ENCODE results near the gene ATXN10. TPM values are rescaled to one million over a fixed set of nuclear protein-coding genes. Genes with fewer than 3 reads are reported as not detected.

The ATXN10 gene
- total and polyA plus RNA-seq, 2 experiments from 2014 or later: 99.0 to 163 TPM

DNA sequence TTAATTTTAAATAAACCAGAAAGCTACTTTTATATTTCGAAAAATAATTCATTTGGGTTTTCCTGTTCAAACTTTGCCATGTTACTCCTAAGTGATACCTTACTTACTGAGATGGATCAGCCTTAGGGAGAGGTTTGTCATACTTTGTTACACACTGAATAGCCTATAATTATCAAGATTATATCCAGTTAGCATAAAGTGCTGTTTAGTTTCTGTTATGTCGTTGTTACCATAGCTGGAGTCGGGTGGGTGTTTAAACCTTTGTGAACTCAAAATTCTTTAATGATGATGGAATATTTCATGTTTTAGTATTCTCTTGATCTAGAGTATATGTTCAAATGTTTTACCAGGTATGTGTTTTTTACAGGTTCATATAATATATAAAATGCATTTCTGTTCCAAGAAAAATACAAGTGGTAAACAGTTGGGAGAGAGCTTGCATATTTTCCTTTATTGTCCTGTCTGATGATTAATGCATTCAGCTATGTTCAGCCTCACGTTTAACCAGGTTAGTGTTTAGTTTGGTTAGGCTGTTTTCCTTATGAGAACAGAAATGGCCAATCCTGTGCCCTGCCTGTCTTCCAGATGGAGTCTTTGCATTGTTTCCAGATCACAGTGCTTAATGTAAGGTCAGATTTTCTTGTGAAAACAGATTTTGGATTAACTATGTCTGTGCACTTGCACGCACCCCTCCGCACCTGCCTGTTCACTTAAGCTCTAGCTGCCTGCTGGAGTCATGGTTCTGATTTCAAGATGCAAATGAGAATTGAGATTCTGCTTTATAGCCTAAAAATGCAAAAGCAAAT lies 105.6 kb downstream of the ATXN10 start:
- peaks cover 8% of the 10 kb centered on the region for H4K20me1 ChIP-seq (replicated peaks; ENCODE audit: insufficient read depth)
- no peaks in the 10 kb centered on the region for H3K27me3 ChIP-seq (ENCODE audit: insufficient read depth)
- H3F3A ChIP-seq (replicated peaks; ENCODE audit: low read depth): no peaks in the 10 kb centered on the region
- no peaks in the 10 kb centered on the region for H3K36me3 ChIP-seq (ENCODE audit: insufficient read depth)
- no peaks in the 10 kb centered on the region for H3K27me3 Mint-ChIP-seq (ENCODE audit: insufficient read depth, low read depth, poor library complexity)
- no peak overlapping the region for H3K4me2 ChIP-seq
- no peak overlapping the region for H2AFZ ChIP-seq
- no peak overlapping the region for H3K4me3 Mint-ChIP-seq
- H3K4me1 ChIP-seq (ENCODE audit: insufficient read depth): peaks cover 5% of the 10 kb centered on the region; the same call in 1 of the 2 replicates
- TF ChIP-seq STAT1 (IDR thresholded peaks at IDR 0.05; ENCODE audit: unreplicated experiment) (no peak), NANOG (IDR thresholded peaks at IDR 0.05; ENCODE audit: borderline replicate concordance) (no peak), CREB1 (CRISPR knock-in tag; IDR thresholded peaks at IDR 0.05; ENCODE audit: low read depth) (no peak), ZNF114 (CRISPR knock-in tag; IDR thresholded peaks at IDR 0.05) (no peak), EZH2 (IDR thresholded peaks at IDR 0.05; ENCODE audit: low read depth, unreplicated experiment) (no peak), EZH2phosphoT487 (IDR thresholded peaks at IDR 0.05; ENCODE audit: unreplicated experiment) (no peak), POLR2AphosphoS5 (IDR thresholded peaks at IDR 0.05; ENCODE audit: low read depth) (no peak), JUNB (IDR thresholded peaks at IDR 0.05; ENCODE audit: unreplicated experiment) (no peak), ZNF331 (CRISPR knock-in tag; IDR thresholded peaks at IDR 0.05; ENCODE audit: low read depth) (no peak)
- TF ChIP-seq, protein P1, sequence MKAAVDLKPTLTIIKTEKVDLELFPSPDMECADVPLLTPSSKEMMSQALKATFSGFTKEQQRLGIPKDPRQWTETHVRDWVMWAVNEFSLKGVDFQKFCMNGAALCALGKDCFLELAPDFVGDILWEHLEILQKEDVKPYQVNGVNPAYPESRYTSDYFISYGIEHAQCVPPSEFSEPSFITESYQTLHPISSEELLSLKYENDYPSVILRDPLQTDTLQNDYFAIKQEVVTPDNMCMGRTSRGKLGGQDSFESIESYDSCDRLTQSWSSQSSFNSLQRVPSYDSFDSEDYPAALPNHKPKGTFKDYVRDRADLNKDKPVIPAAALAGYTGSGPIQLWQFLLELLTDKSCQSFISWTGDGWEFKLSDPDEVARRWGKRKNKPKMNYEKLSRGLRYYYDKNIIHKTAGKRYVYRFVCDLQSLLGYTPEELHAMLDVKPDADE (IDR thresholded peaks at IDR 0.05): no peak
- TF ChIP-seq, protein P2, sequence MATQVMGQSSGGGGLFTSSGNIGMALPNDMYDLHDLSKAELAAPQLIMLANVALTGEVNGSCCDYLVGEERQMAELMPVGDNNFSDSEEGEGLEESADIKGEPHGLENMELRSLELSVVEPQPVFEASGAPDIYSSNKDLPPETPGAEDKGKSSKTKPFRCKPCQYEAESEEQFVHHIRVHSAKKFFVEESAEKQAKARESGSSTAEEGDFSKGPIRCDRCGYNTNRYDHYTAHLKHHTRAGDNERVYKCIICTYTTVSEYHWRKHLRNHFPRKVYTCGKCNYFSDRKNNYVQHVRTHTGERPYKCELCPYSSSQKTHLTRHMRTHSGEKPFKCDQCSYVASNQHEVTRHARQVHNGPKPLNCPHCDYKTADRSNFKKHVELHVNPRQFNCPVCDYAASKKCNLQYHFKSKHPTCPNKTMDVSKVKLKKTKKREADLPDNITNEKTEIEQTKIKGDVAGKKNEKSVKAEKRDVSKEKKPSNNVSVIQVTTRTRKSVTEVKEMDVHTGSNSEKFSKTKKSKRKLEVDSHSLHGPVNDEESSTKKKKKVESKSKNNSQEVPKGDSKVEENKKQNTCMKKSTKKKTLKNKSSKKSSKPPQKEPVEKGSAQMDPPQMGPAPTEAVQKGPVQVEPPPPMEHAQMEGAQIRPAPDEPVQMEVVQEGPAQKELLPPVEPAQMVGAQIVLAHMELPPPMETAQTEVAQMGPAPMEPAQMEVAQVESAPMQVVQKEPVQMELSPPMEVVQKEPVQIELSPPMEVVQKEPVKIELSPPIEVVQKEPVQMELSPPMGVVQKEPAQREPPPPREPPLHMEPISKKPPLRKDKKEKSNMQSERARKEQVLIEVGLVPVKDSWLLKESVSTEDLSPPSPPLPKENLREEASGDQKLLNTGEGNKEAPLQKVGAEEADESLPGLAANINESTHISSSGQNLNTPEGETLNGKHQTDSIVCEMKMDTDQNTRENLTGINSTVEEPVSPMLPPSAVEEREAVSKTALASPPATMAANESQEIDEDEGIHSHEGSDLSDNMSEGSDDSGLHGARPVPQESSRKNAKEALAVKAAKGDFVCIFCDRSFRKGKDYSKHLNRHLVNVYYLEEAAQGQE (IDR thresholded peaks at IDR 0.05; ENCODE audit: unreplicated experiment): no peak
- TF ChIP-seq, protein P3, sequence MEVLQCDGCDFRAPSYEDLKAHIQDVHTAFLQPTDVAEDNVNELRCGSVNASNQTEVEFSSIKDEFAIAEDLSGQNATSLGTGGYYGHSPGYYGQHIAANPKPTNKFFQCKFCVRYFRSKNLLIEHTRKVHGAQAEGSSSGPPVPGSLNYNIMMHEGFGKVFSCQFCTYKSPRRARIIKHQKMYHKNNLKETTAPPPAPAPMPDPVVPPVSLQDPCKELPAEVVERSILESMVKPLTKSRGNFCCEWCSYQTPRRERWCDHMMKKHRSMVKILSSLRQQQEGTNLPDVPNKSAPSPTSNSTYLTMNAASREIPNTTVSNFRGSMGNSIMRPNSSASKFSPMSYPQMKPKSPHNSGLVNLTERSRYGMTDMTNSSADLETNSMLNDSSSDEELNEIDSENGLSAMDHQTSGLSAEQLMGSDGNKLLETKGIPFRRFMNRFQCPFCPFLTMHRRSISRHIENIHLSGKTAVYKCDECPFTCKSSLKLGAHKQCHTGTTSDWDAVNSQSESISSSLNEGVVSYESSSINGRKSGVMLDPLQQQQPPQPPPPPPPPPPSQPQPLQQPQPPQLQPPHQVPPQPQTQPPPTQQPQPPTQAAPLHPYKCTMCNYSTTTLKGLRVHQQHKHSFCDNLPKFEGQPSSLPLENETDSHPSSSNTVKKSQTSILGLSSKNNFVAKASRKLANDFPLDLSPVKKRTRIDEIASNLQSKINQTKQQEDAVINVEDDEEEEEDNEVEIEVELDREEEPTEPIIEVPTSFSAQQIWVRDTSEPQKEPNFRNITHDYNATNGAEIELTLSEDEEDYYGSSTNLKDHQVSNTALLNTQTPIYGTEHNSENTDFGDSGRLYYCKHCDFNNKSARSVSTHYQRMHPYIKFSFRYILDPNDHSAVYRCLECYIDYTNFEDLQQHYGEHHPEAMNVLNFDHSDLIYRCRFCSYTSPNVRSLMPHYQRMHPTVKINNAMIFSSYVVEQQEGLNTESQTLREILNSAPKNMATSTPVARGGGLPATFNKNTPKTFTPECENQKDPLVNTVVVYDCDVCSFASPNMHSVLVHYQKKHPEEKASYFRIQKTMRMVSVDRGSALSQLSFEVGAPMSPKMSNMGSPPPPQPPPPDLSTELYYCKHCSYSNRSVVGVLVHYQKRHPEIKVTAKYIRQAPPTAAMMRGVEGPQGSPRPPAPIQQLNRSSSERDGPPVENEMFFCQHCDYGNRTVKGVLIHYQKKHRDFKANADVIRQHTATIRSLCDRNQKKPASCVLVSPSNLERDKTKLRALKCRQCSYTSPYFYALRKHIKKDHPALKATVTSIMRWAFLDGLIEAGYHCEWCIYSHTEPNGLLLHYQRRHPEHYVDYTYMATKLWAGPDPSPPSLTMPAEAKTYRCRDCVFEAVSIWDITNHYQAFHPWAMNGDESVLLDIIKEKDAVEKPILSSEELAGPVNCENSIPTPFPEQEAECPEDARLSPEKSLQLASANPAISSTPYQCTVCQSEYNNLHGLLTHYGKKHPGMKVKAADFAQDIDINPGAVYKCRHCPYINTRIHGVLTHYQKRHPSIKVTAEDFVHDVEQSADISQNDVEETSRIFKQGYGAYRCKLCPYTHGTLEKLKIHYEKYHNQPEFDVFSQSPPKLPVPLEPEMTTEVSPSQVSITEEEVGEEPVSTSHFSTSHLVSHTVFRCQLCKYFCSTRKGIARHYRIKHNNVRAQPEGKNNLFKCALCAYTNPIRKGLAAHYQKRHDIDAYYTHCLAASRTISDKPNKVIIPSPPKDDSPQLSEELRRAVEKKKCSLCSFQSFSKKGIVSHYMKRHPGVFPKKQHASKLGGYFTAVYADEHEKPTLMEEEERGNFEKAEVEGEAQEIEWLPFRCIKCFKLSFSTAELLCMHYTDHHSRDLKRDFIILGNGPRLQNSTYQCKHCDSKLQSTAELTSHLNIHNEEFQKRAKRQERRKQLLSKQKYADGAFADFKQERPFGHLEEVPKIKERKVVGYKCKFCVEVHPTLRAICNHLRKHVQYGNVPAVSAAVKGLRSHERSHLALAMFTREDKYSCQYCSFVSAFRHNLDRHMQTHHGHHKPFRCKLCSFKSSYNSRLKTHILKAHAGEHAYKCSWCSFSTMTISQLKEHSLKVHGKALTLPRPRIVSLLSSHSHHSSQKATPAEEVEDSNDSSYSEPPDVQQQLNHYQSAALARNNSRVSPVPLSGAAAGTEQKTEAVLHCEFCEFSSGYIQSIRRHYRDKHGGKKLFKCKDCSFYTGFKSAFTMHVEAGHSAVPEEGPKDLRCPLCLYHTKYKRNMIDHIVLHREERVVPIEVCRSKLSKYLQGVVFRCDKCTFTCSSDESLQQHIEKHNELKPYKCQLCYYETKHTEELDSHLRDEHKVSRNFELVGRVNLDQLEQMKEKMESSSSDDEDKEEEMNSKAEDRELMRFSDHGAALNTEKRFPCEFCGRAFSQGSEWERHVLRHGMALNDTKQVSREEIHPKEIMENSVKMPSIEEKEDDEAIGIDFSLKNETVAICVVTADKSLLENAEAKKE (CRISPR knock-in tag; IDR thresholded peaks at IDR 0.05): no peak
- TF ChIP-seq, protein P4, sequence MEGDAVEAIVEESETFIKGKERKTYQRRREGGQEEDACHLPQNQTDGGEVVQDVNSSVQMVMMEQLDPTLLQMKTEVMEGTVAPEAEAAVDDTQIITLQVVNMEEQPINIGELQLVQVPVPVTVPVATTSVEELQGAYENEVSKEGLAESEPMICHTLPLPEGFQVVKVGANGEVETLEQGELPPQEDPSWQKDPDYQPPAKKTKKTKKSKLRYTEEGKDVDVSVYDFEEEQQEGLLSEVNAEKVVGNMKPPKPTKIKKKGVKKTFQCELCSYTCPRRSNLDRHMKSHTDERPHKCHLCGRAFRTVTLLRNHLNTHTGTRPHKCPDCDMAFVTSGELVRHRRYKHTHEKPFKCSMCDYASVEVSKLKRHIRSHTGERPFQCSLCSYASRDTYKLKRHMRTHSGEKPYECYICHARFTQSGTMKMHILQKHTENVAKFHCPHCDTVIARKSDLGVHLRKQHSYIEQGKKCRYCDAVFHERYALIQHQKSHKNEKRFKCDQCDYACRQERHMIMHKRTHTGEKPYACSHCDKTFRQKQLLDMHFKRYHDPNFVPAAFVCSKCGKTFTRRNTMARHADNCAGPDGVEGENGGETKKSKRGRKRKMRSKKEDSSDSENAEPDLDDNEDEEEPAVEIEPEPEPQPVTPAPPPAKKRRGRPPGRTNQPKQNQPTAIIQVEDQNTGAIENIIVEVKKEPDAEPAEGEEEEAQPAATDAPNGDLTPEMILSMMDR (conservative IDR thresholded peaks at IDR 0.05; ENCODE audit: low read depth in 2 of 2): no peak
- no peak overlapping the region for H3K27ac Mint-ChIP-seq
- H3K9me2 ChIP-seq (ENCODE audit: insufficient read depth): no peaks in the 10 kb centered on the region
- H3K9me3 Mint-ChIP-seq: no peaks in the 10 kb centered on the region
- DNase-seq (ENCODE audit: low spot score) (no peak), ATAC-seq (no peak)
- no peaks in the 10 kb centered on the region for H3K36me3 Mint-ChIP-seq (ENCODE audit: low read depth)
- peaks cover 32% of the 10 kb centered on the region for H3K79me2 ChIP-seq (replicated peaks; ENCODE audit: insufficient read depth)
- H3K4me3 ChIP-seq: no peak overlapping the region
- H3K4me1 Mint-ChIP-seq: peaks cover 23% of the 10 kb centered on the region; the same call in 2 of the 3 replicates
- no peak overlapping the region; the same call in 1 of the 2 replicates for H3K27ac ChIP-seq (ENCODE audit: low read depth)

All from GM23338 (cell line).